Smooth muscle cell (in vitro differentiated cells): ENCODE measurements around the gene PXT1. TPM values are rescaled to one million over a fixed set of nuclear protein-coding genes. Genes with fewer than 3 reads are reported as not detected.

Source experiments
- DNase-seq: peaks from one replicate; lab custom pipeline; 2025; ENCODE audit not compliant: unreplicated experiment; lab: John Stamatoyannopoulos, UW
- H2AFZ ChIP-seq: fragments of 200-600 bp; sonication (generic); 2 replicates; pipeline ENCODE4 v1.6.0; 2016; ENCODE audit warnings: antibody characterized with exemption, low read depth, mild to moderate bottlenecking
- H3F3A ChIP-seq: fragments of 200-600 bp; sonication (generic); 2 replicates; pipeline ENCODE4 v1.6.0; 2017; ENCODE audit warnings: antibody characterized with exemption, low read depth
- H3K27ac ChIP-seq: fragments of 200-600 bp; sonication (generic); 2 replicates; pipeline ENCODE4 v1.5.1; 2016; ENCODE audit warnings: low read depth, mild to moderate bottlenecking
- H3K27me3 ChIP-seq: fragments of 200-600 bp; sonication (generic); 2 replicates; pipeline ENCODE4 v1.6.1; 2016; ENCODE audit warnings: low read depth, mild to moderate bottlenecking
- H3K36me3 ChIP-seq: fragments of 200-600 bp; sonication (generic); 2 replicates; pipeline ENCODE4 v1.5.1; 2016; ENCODE audit warnings: low read depth
- H3K4me1 ChIP-seq: fragments of 200-600 bp; sonication (generic); 2 replicates; pipeline ENCODE4 v1.5.1; 2016; ENCODE audit warnings: low read depth
- H3K4me2 ChIP-seq: fragments of 200-600 bp; sonication (generic); 2 replicates; pipeline ENCODE4 v1.6.0; 2016; ENCODE audit warnings: mild to moderate bottlenecking
- H3K4me3 ChIP-seq: fragments of 200-600 bp; sonication (generic); 2 replicates; pipeline ENCODE4 v1.5.1; 2016; ENCODE audit warnings: mild to moderate bottlenecking
- H3K79me2 ChIP-seq: fragments of 200-600 bp; sonication (generic); 2 replicates; pipeline ENCODE4 v1.6.0; 2016; ENCODE audit warnings: low read depth, mild to moderate bottlenecking
- H3K9ac ChIP-seq: fragments of 200-600 bp; sonication (generic); 2 replicates; pipeline ENCODE4 v1.6.0; 2016; ENCODE audit warnings: low read depth
- H3K9me3 ChIP-seq: fragments of 200-600 bp; sonication (generic); replicated peaks from 2 replicates; pipeline ENCODE4 v1.5.1; 2016; ENCODE audit warnings: low read depth
- H4K20me1 ChIP-seq: fragments of 200-600 bp; sonication (generic); 2 replicates; pipeline ENCODE4 v1.6.0; 2016; ENCODE audit warnings: low read depth
- CTCF ChIP-seq: fragments of 200-600 bp; sonication (generic); IDR thresholded peaks from 2 replicates; pipeline ENCODE4 v1.5.1; 2017; ENCODE audit warnings: borderline replicate concordance, mild to moderate bottlenecking, antibody characterized with exemption; ENCODE audit not compliant: insufficient read depth, poor library complexity, severe bottlenecking
- WGBS: methylation state at CpG from one replicate; pipeline ENCODE4 v1.1.7; 2016; ENCODE audit warnings: low lambda C conversion rate; 5-methylcytosine and 5-hydroxymethylcytosine counted together
- polyA plus RNA-seq: library from polyadenylated mRNA; unstranded; fragments of >200 nt; fragmentation: Nextera tagmentation; extraction: Ambion mirVana; gene quantifications from 2 replicates; pipeline ENCODE4 v1.2.1, GENCODE V29; 2016
- total RNA-seq: library from RNA; depleted of rRNA; stranded (reverse); fragments of >200 nt; gene quantifications from 2 replicates; pipeline ENCODE4 v1.2.3, GENCODE V29; 2014

Gene PXT1
- total and polyA plus RNA-seq, 2 experiments from 2014 or later, result not detected

GRCh38 chr6:36383606-36384005 is 59.0 kb downstream of the PXT1 start:
- Histone ChIP-seq H2AFZ (no peak overlapping the region), H4K20me1 (no peaks in the 10 kb centered on the region), H3K27ac (no peak overlapping the region), H3K4me1 (no peaks in the 10 kb centered on the region), H3K79me2 (no peaks in the 10 kb centered on the region), H3K27me3 (peaks cover 44% of the 10 kb centered on the region), H3K9me3 (no peaks in the 10 kb centered on the region), H3F3A (no peaks in the 10 kb centered on the region), H3K36me3 (no peaks in the 10 kb centered on the region), H3K4me2 (no peak overlapping the region), H3K9ac (no peak overlapping the region), H3K4me3 (no peak overlapping the region)
- no peak for TF ChIP-seq CTCF
- no peak for DNase-seq
- 74% methylated on average over 2 of the region's 2 CpGs for WGBS

- 63% methylated on average over 4 of the region's 4 CpGs for WGBS
- Histone ChIP-seq H3K4me3 (no peak overlapping the region), H3F3A (no peaks in the 10 kb centered on the region), H3K9me3 (no peaks in the 10 kb centered on the region), H3K4me1 (no peaks in the 10 kb centered on the region), H3K4me2 (no peak overlapping the region), H3K27ac (no peak overlapping the region), H4K20me1 (no peaks in the 10 kb centered on the region), H3K9ac (no peak overlapping the region), H3K79me2 (no peaks in the 10 kb centered on the region), H3K36me3 (no peaks in the 10 kb centered on the region), H2AFZ (no peak overlapping the region), H3K27me3 (peaks cover 38% of the 10 kb centered on the region)
- no peak for TF ChIP-seq CTCF
- DNase-seq, result no peak
These were observed 59.7 kb downstream of the PXT1 start for GRCh38 chr6:36382976-36383375.

- no peak for TF ChIP-seq CTCF
- H3K36me3 ChIP-seq, result no peaks in the 10 kb centered on the region
These were observed 60.9 kb downstream of the PXT1 start for GRCh38 chr6:36381502-36382389.

More at GRCh38 chr6:36381502-36382389, 60.9 kb downstream of the PXT1 start:
- no peak for DNase-seq
- no peak overlapping the region for H3K27ac ChIP-seq
- WGBS, result 86% methylated on average over 9 of the region's 9 CpGs
- no peaks in the 10 kb centered on the region for H3K9me3 ChIP-seq
- H3K9ac ChIP-seq, result no peak overlapping the region
- no peak overlapping the region for H2AFZ ChIP-seq
- H3K4me1 ChIP-seq, result no peaks in the 10 kb centered on the region
- peaks cover 26% of the 10 kb centered on the region for H3K27me3 ChIP-seq
- no peaks in the 10 kb centered on the region for H4K20me1 ChIP-seq
- H3K4me2 ChIP-seq, result no peak overlapping the region
- no peaks in the 10 kb centered on the region for H3K79me2 ChIP-seq
- H3K4me3 ChIP-seq, result no peak overlapping the region
- H3F3A ChIP-seq, result no peaks in the 10 kb centered on the region
